Chondrocyte (in vitro differentiated cells): ENCODE data around the gene MX2. TPM values are rescaled to one million over a fixed set of nuclear protein-coding genes. Genes with fewer than 3 reads are reported as not detected.

Source experiments
- DNase-seq: peaks from one replicate; pipeline ENCODE4 v3.0.0; 2021; ENCODE audit warnings: mixed read lengths, low spot score
- H3K27ac Mint-ChIP-seq: one replicate; pipeline ENCODE4 v1.8.0; 2021; ENCODE audit warnings: mild to moderate bottlenecking, moderate library complexity, mixed read lengths; ENCODE audit not compliant: unreplicated experiment
- H3K27me3 Mint-ChIP-seq: 2 replicates; pipeline ENCODE4 v1.8.0; 2021; ENCODE audit warnings: low read depth, mixed read lengths
- H3K36me3 Mint-ChIP-seq: 2 replicates; pipeline ENCODE4 v1.8.0; 2021; ENCODE audit warnings: low read depth, mixed read lengths
- H3K4me1 Mint-ChIP-seq: 2 replicates; pipeline ENCODE4 v1.8.0; 2021; ENCODE audit warnings: low read depth, mild to moderate bottlenecking, mixed read lengths
- H3K4me3 Mint-ChIP-seq: one replicate; pipeline ENCODE4 v1.8.0; 2021; ENCODE audit warnings: mild to moderate bottlenecking, moderate library complexity, mixed read lengths; ENCODE audit not compliant: unreplicated experiment
- H3K9me3 Mint-ChIP-seq: 2 replicates; pipeline ENCODE4 v1.8.0; 2021; ENCODE audit warnings: low read depth, mixed read lengths
- CTCF ChIP-seq: fragments of 200-600 bp; sonication (generic); IDR thresholded peaks from 2 replicates; pipeline ENCODE4 v1.5.0; 2021; ENCODE audit warnings: antibody characterized with exemption, mild to moderate bottlenecking, moderate library complexity
- total RNA-seq: library from RNA; stranded (reverse); gene quantifications from 3 replicates; pipeline ENCODE4 v1.2.1, GENCODE V29; 2021

Gene MX2
- total RNA-seq, 1 donor from 2014 or later = not detected

- H3K4me3 Mint-ChIP-seq = no peak overlapping the region
- no peak for TF ChIP-seq CTCF
- DNase-seq = no peak
- H3K27me3 Mint-ChIP-seq = no peaks in the 10 kb centered on the region
- H3K9me3 Mint-ChIP-seq = no peaks in the 10 kb centered on the region
- H3K27ac Mint-ChIP-seq = no peak overlapping the region
- H3K36me3 Mint-ChIP-seq = peaks cover 3% of the 10 kb centered on the region
- H3K4me1 Mint-ChIP-seq = no peaks in the 10 kb centered on the region
Observed at GRCh38 chr21:41444703-41445464, 83.1 kb downstream of the MX2 start.

GRCh38 chr21:41445465-41445862 is 83.6 kb downstream of the MX2 start:
- Mint-ChIP-seq H3K4me3 (no peak overlapping the region), H3K27me3 (no peaks in the 10 kb centered on the region), H3K36me3 (peaks cover 3% of the 10 kb centered on the region), H3K9me3 (no peaks in the 10 kb centered on the region), H3K27ac (no peak overlapping the region), H3K4me1 (no peaks in the 10 kb centered on the region)
- TF ChIP-seq CTCF = no peak
- DNase-seq = no peak

GRCh38 chr21:41446586-41446985 is 84.8 kb downstream of the MX2 start:
- no peak for TF ChIP-seq CTCF
- Mint-ChIP-seq H3K4me3 (no peak overlapping the region), H3K9me3 (no peaks in the 10 kb centered on the region), H3K36me3 (peaks cover 3% of the 10 kb centered on the region), H3K27me3 (no peaks in the 10 kb centered on the region), H3K27ac (no peak overlapping the region), H3K4me1 (no peaks in the 10 kb centered on the region)
- DNase-seq = no peak

DNA sequence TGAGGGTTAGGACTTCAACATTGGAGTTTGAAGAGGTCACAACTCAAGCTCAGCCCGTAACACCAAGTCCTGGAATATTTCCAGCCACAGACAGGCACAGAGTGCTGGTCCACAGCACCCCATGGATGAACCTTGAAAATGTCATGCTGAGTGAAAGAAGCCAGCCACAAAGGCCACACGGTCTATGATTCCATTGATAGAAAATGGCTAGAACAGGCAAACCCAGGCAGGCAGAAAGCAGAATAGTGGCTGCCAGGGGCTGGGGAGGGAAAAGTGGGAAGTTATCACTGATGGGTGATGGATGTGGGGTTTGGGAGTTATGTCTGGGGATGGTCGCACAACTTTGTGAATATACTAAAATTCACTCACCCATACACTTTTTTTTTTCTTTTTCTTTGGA is 85.5 kb downstream of the MX2 start:
- H3K4me1 Mint-ChIP-seq = no peaks in the 10 kb centered on the region

DNA sequence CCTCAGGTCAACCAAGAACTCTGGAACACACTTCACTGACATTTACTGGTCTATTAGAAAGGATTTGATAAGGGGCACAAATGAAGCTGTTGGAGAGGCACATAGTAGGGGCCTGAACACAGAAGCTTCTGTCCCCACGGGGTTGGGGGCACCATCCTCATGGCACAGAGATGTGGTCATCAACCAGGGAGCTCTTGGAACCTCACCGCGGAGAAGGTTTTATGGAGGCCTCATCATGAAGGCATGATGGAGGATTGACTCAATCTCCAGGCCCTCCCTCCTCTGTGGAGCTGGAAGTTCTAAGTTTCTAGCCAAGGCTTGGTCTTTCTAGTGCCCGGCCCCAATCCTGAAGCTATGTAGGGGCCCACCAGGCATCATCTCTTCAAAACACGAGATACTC is 87.8 kb downstream of the MX2 start:
- TF ChIP-seq CTCF = no peak
- DNase-seq = no peak
- H3K27me3 Mint-ChIP-seq = no peaks in the 10 kb centered on the region
- no peak overlapping the region for H3K27ac Mint-ChIP-seq
- no peaks in the 10 kb centered on the region for H3K9me3 Mint-ChIP-seq
- H3K4me1 Mint-ChIP-seq = no peaks in the 10 kb centered on the region
- no peak overlapping the region for H3K4me3 Mint-ChIP-seq
- H3K36me3 Mint-ChIP-seq = peaks cover 3% of the 10 kb centered on the region

More for the DNA sequence above, 85.5 kb downstream of the MX2 start:
- Mint-ChIP-seq H3K27me3 (no peaks in the 10 kb centered on the region), H3K27ac (no peak overlapping the region), H3K4me3 (no peak overlapping the region), H3K9me3 (no peaks in the 10 kb centered on the region), H3K36me3 (peaks cover 3% of the 10 kb centered on the region)
- TF ChIP-seq CTCF = no peak
- no peak for DNase-seq
